GM18867 (cell line): ENCODE measurements around the gene ALS2CL.
"Not testable (repeated sequence)": the region's sequence is repeated elsewhere in the genome, so short reads cannot be mapped to it uniquely, and the experiment has no call there.

ENCODE experiments used
- ATAC-seq: cut with Tn5 transposase; IDR thresholded peaks from one replicate; pipeline ENCODE4 v1.9.1; 2021; ENCODE audit warnings: mild to moderate bottlenecking, moderate library complexity; ENCODE audit not compliant: unreplicated experiment

The ALS2CL gene

GRCh38 chr3:46693038-46693891, at the start of gene ALS2CL:
Gene ALS2CL (minus strand): TSS chr3:46693679. CDS start chr3:46689440, 4,239 bp downstream.
- ATAC-seq: no peak

GRCh38 chr3:46742992-46743585, 49.6 kb upstream of the ALS2CL start:
- ATAC-seq: no peak

GRCh38 chr3:46739565-46739964, 46.1 kb upstream of the ALS2CL start:
- not testable (repeated sequence) for ATAC-seq

DNA sequence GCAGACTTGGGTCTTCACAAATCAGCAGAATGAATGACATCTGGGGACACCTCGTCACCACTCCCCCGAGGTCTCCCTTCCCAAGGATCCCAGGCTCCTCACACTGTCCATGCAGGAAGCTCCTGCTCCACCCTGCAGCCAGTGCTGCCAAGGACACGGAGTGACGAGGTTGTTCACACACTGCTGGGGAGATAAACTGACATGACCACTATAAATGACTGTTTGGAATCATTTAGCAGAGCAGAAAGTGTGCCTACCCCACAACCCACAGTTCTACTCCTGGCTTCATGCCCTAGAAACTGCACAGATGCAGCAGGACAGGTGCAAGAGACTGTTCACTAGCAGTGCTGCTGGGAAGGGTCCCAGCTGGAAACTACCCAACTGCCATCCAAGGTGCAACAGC, 43.9 kb upstream of the ALS2CL start:
- no peak for ATAC-seq

GRCh38 chr3:46736006-46736872, 42.8 kb upstream of the ALS2CL start:
- ATAC-seq: no peak

DNA sequence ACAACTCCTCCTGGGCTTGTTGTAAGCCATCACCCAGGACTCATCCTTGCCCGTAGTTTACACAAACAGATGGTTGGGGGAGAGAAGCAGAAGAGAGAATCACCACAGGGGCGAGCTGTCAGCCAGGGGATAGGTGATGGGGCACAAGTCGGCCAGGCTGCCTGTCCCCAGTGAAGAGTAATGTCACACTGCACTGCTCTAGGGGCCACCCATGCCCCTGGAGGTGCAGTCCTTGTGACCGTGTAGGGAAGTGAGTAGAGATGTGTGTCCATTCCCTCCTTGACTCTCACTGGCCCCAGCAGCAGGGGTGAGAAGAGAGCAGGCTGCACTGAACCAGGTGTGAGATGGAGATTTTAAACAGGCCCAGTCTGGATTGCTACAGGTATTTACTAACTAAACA, 41.3 kb upstream of the ALS2CL start:
- no peak for ATAC-seq

DNA sequence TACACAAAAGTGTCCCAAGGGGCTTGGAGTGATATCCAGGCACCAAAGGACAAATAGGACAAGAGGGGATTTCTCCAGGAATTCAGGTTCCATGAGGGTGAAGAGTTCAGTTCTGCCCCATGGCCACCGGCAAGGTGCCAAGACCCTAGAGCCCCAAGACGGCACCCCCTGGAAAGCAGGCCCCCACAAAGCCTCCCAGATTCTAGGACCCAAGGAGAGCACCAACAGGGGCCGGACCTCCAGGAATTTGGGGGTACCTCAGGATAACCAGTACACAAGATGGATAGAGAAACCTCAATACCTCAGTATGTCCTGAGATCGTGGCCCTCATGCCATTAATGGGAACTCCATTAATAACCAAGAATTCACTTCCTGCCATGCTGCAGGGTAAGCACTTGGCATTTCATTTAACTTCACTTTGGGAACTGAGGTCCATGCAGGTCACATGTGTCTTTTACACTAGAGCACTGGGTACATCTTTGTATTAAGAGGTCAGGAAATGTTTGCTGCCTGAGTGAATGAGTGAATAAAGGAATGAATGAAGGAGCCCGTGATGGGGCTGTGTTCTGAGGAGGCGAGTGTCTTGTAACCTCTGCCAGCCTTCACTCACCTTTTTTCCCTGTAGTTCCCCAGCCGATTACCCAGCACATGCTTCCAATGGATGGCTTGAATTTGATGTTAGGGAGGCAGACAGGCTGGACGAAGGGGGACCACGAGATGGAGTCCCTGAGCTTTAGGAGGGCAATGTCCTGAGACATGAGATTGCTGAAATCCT, 39.7 kb upstream of the ALS2CL start:
- no peak for ATAC-seq

- ATAC-seq: no peak
Measured at GRCh38 chr3:46731795-46732194, 38.3 kb upstream of the ALS2CL start.

GRCh38 chr3:46730819-46731218, 37.3 kb upstream of the ALS2CL start:
- no peak for ATAC-seq

- no peak for ATAC-seq
Measured at GRCh38 chr3:46729038-46729437, 35.6 kb upstream of the ALS2CL start.

GRCh38 chr3:46725621-46726314, 32.3 kb upstream of the ALS2CL start:
- ATAC-seq: no peak

DNA sequence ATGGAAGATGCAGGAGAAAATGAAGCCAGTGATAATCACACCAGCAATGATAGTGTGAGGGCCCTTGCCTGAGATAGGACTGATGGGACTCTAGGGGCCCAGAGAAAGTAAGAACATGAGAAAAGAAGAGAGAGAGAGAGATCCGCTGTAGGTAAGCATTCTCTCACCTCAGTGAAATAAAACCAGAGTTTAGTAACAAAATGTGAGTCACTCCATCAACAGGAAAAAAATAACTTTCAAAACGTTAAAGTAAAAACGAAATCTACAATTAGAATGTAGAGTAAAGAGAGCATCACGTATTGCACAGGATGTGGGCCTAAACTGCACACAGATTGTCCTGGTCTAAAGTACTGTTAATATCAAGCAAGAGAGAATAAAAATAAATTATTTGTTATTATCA, 30.9 kb upstream of the ALS2CL start:
- no peak for ATAC-seq

- ATAC-seq: no peak
Measured at GRCh38 chr3:46722443-46722842, 29.0 kb upstream of the ALS2CL start.

GRCh38 chr3:46721009-46721408, 27.5 kb upstream of the ALS2CL start:
- ATAC-seq: no peak

DNA sequence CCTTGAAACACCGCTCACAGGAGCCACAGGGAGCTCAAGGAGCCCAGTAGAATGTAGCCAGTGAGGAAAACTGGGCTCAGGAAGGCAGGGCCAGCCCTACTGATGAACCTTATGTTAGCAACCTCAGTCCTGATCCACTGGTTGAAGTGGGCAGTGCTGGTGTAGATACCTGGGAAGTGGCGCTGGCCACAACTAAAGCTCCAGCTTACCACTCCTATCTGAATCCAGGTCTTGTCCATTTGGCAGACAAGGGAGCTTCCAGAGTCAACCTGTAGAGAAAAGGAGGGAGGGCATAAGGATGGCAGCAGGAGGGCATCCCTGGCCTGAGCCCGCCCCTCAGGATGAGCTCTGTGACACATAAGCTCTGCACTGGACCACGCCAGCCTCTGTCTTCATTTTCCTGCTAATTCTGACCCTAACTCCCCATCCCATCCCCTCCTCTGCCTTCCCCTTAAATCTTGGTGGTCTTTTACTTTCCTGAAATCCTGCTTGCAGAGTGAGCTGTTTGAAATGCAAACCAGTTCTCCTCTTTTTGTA, 26.3 kb upstream of the ALS2CL start:
- no peak for ATAC-seq

GRCh38 chr3:46719044-46719565, 25.6 kb upstream of the ALS2CL start:
- ATAC-seq: no peak

DNA sequence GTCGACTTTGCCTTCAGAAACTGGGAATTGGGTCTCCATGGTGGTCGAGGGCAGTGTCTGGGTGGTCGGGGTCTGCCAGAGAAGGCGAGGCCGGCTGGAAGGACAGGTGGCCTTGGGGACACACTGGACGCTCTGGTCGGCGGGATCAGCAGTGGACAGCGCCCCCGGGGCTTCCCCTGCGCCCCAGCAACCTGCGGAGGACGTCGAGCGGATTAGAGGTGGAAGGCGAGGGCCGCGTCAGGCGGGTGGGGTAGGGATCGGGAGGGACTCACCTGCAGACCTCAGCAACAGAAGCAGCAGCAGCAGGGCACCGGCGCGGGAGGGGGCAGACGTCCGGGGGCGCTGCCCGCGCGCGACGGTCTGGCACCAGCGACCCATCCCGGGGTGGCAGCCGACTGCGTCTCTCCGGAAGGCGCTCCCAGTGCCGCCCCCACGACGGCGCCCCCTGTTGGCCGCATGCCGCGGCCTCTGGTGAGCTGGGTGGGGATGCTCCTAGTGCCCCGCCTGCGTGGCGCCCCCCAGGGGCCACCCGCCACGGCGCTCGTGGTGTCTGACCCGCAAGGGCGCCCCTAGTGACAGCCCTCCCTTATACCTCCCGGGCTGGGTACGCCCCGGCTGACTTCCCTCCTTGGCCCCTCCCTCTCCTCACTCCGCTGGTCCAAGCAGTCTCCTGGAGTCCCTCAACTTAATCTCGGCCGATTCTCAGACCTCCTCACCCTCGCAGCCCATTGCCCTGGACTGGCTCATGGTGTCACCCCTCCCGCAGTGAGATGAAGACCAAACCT, 24.2 kb upstream of the ALS2CL start, which contains the start of gene PRSS50:
Gene PRSS50, minus strand, starts transcription at position 423 of the 785 bp plus-strand sequence. Its CDS starts 45 bp downstream, at position 378.
- ATAC-seq: no peak
